Type B pancreatic cell (in vitro differentiated cells): ENCODE measurements around the gene UBTD2. TPM values are rescaled to one million over a fixed set of nuclear protein-coding genes. Genes with fewer than 3 reads are reported as not detected.
"Not testable (repeated sequence)": the region's sequence is repeated elsewhere in the genome, so short reads cannot be mapped to it uniquely, and the experiment has no call there.

Experiments used
- DNase-seq: peaks from one replicate; pipeline ENCODE4 v3.0.0; 2021; ENCODE audit warnings: mixed read lengths; ENCODE audit not compliant: unreplicated experiment; ENCODE audit errors: extremely low spot score
- H3K27ac Mint-ChIP-seq: 2 replicates; pipeline ENCODE4 v1.8.0; 2021; ENCODE audit warnings: mild to moderate bottlenecking, mixed read lengths
- H3K27me3 Mint-ChIP-seq: 2 replicates; pipeline ENCODE4 v1.8.0; 2021; ENCODE audit warnings: mixed read lengths
- H3K36me3 Mint-ChIP-seq: 2 replicates; pipeline ENCODE4 v1.8.0; 2021; ENCODE audit warnings: mixed read lengths
- H3K4me1 Mint-ChIP-seq: one replicate; pipeline ENCODE4 v1.8.0; 2021; ENCODE audit warnings: mixed read lengths; ENCODE audit not compliant: unreplicated experiment
- H3K4me3 Mint-ChIP-seq: 2 replicates; pipeline ENCODE4 v1.8.0; 2021; ENCODE audit warnings: mild to moderate bottlenecking, mixed read lengths
- H3K9me3 Mint-ChIP-seq: 2 replicates; pipeline ENCODE4 v1.8.0; 2021; ENCODE audit warnings: mixed read lengths
- long read RNA-seq: library from polyadenylated mRNA; unstranded; transcript quantifications from one replicate; pipeline ENCODE4 v2.0.0, GENCODE V29; 2020
- total RNA-seq: library from RNA; stranded (reverse); gene quantifications from 2 replicates; pipeline ENCODE4 v1.2.1, GENCODE V29; 2021; ENCODE audit warnings: low replicate concordance
- TF ChIP-seq, protein P1 (sequence below): fragments of 200-600 bp; sonication (generic); conservative IDR thresholded peaks from 2 replicates; pipeline ENCODE4 v1.5.0; 2021; ENCODE audit warnings: antibody characterized with exemption, mild to moderate bottlenecking

Gene UBTD2, protein sequence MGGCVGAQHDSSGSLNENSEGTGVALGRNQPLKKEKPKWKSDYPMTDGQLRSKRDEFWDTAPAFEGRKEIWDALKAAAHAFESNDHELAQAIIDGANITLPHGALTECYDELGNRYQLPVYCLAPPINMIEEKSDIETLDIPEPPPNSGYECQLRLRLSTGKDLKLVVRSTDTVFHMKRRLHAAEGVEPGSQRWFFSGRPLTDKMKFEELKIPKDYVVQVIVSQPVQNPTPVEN
- 32.8 and 47.2 TPM in 2 replicates for total RNA-seq
- long read RNA-seq, partial matches to known transcripts: 3 of 8 reads
- long read RNA-seq, other reads (novel, unspliced or antisense): 5 of 8 reads

GRCh38 chr5:172283020-172283861 lies at the start of gene UBTD2:
Gene UBTD2 (minus strand): TSS chr5:172283764. CDS start chr5:172283665, 99 bp downstream.
- H3K27ac Mint-ChIP-seq: peak within 1 kb of the TSS; percentile 97
- H3K27me3 Mint-ChIP-seq: no peaks in the 10 kb centered on the region
- DNase-seq: peak; percentile 88
- peaks cover 9% of the 10 kb centered on the region for H3K36me3 Mint-ChIP-seq
- TF ChIP-seq, protein P1, sequence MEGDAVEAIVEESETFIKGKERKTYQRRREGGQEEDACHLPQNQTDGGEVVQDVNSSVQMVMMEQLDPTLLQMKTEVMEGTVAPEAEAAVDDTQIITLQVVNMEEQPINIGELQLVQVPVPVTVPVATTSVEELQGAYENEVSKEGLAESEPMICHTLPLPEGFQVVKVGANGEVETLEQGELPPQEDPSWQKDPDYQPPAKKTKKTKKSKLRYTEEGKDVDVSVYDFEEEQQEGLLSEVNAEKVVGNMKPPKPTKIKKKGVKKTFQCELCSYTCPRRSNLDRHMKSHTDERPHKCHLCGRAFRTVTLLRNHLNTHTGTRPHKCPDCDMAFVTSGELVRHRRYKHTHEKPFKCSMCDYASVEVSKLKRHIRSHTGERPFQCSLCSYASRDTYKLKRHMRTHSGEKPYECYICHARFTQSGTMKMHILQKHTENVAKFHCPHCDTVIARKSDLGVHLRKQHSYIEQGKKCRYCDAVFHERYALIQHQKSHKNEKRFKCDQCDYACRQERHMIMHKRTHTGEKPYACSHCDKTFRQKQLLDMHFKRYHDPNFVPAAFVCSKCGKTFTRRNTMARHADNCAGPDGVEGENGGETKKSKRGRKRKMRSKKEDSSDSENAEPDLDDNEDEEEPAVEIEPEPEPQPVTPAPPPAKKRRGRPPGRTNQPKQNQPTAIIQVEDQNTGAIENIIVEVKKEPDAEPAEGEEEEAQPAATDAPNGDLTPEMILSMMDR: peak; percentile 74
- no peaks in the 10 kb centered on the region for H3K9me3 Mint-ChIP-seq
- H3K4me3 Mint-ChIP-seq: peak within 1 kb of the TSS; percentile 98
- H3K4me1 Mint-ChIP-seq: peaks cover 18% of the 10 kb centered on the region

DNA sequence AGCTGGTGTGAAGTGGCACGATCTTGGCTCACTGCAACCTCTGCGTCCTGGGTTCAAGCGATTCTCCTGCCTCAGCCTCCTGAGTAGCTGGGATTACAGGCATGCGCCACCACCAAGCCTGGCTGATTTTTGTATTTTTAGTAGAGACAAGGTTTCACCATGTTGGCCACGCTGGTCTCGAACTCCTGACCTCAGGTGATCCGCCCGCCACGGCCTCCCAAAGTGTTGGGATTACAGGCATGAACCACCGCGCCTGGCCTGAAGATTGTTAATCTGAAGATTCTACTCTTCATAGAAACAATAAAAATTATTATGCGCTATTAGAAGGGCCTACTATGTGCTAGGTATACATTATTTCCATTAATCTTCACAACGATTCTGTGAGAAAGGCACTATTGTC lies 43.3 kb upstream of the UBTD2 start:
- H3K4me1 Mint-ChIP-seq, DNase-seq, H3K36me3 Mint-ChIP-seq, H3K4me3 Mint-ChIP-seq, H3K27ac Mint-ChIP-seq, H3K27me3 Mint-ChIP-seq, H3K9me3 Mint-ChIP-seq: not testable (repeated sequence)

DNA sequence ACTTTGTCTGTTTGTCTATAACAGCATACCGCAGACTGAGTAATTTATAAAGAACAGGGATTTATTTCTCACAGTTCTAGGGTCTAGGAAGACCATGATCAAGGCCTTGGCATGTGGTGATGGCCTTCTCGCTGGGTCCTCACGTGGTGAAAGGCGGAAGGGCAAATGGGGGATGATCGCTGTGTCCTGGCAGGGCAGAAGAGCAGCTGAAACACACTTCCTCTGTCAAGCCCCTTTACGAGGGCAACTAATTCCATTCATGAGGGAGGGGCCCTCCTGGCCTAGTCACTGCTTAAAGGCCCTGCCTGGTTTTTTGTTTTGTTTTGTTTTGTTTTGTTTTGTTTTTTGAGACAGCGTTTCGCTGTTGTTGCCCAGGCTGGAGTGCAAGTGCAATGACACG lies 41.9 kb upstream of the UBTD2 start:
- H3K9me3 Mint-ChIP-seq: no peaks in the 10 kb centered on the region
- no peaks in the 10 kb centered on the region for H3K36me3 Mint-ChIP-seq
- no peak overlapping the region for H3K4me3 Mint-ChIP-seq
- H3K27me3 Mint-ChIP-seq: no peaks in the 10 kb centered on the region
- TF ChIP-seq, protein P1: no peak
- H3K4me1 Mint-ChIP-seq: peaks cover 4% of the 10 kb centered on the region
- H3K27ac Mint-ChIP-seq: no peak overlapping the region
- no peak for DNase-seq

- H3K27ac Mint-ChIP-seq: peak overlapping the region; percentile 58
- DNase-seq: no peak
- no peaks in the 10 kb centered on the region for H3K27me3 Mint-ChIP-seq
Measured at GRCh38 chr5:172322028-172322965, 38.7 kb upstream of the UBTD2 start.

GRCh38 chr5:172321593-172321992 lies 38.0 kb upstream of the UBTD2 start:
- Mint-ChIP-seq H3K36me3 (no peaks in the 10 kb centered on the region), H3K4me1 (peaks cover 4% of the 10 kb centered on the region), H3K4me3 (no peak overlapping the region), H3K27ac (peak overlapping the region; percentile 58), H3K9me3 (no peaks in the 10 kb centered on the region), H3K27me3 (no peaks in the 10 kb centered on the region)
- TF ChIP-seq, protein P1: no peak
- no peak for DNase-seq

More at GRCh38 chr5:172322028-172322965, 38.7 kb upstream of the UBTD2 start:
- no peaks in the 10 kb centered on the region for H3K36me3 Mint-ChIP-seq
- H3K4me3 Mint-ChIP-seq: no peak overlapping the region
- no peaks in the 10 kb centered on the region for H3K9me3 Mint-ChIP-seq
- TF ChIP-seq, protein P1: no peak
- peaks cover 4% of the 10 kb centered on the region for H3K4me1 Mint-ChIP-seq
